Neuronal stem cell (in vitro differentiated cells): ENCODE results near the gene BANF2.
A peak's percentile ranks its signal among the peaks of the same experiment; 100 is the strongest.

Source experiments
- DNase-seq: peaks from one replicate; pipeline ENCODE4 v3.0.0-alpha.2; 2013; ENCODE audit warnings: low spot score
- H2AFZ ChIP-seq: one replicate; pipeline ENCODE4 v1.6.1; 2013; ENCODE audit warnings: mild to moderate bottlenecking, low read length, inconsistent platforms
- H2AK5ac ChIP-seq: 2 replicates; pipeline ENCODE4 v1.6.1; 2013; ENCODE audit warnings: low read depth, mild to moderate bottlenecking, inconsistent platforms, low read length, moderate library complexity, mixed read lengths
- H2BK120ac ChIP-seq: 2 replicates; pipeline ENCODE4 v1.6.1; 2013; ENCODE audit warnings: low read depth, mild to moderate bottlenecking, inconsistent platforms, low read length, moderate library complexity, mixed read lengths
- H2BK12ac ChIP-seq: one replicate; pipeline ENCODE4 v1.6.1; 2013; ENCODE audit warnings: low read length, inconsistent platforms
- H2BK15ac ChIP-seq: 2 replicates; pipeline ENCODE4 v1.6.1; 2013; ENCODE audit warnings: mild to moderate bottlenecking, low read length, inconsistent platforms, mixed read lengths
- H2BK5ac ChIP-seq: one replicate; pipeline ENCODE4 v1.6.1; 2013; ENCODE audit warnings: inconsistent platforms, mild to moderate bottlenecking, low read length, moderate library complexity
- H3K14ac ChIP-seq: one replicate; pipeline ENCODE4 v1.6.1; 2013; ENCODE audit warnings: low read length, inconsistent platforms
- H3K18ac ChIP-seq: 2 replicates; pipeline ENCODE4 v1.6.1; 2013; ENCODE audit warnings: low read length, inconsistent platforms
- H3K23ac ChIP-seq: 2 replicates; pipeline ENCODE4 v1.6.1; 2013; ENCODE audit warnings: low read depth, mild to moderate bottlenecking, mixed read lengths, low read length, inconsistent platforms; ENCODE audit not compliant: poor library complexity
- H3K27ac ChIP-seq: replicated peaks from 3 replicates; pipeline ENCODE4 v1.5.1; 2013; ENCODE audit warnings: low read length, inconsistent platforms
- H3K27me3 ChIP-seq, 3 experiments: 2 replicates each; pipeline ENCODE4 v1.6.1; 2013; ENCODE audit warnings: low read length in 3 of 3, mild to moderate bottlenecking in 2 of 3, inconsistent platforms in 1 of 3, low read depth in 1 of 3, mixed read lengths in 1 of 3, moderate library complexity in 1 of 3; ENCODE audit not compliant: control insufficient read depth in 3 of 3, insufficient read depth in 3 of 3
- H3K36me3 ChIP-seq, 2 donors: replicated peaks in 1 of 2; 2 replicates each; pipeline ENCODE4 v1.6.1; 2013; ENCODE audit warnings: low read length in 2 of 2; ENCODE audit not compliant: control insufficient read depth in 2 of 2, insufficient read depth in 2 of 2
- H3K4ac ChIP-seq: 2 replicates; pipeline ENCODE4 v1.6.1; 2013; ENCODE audit warnings: inconsistent platforms, mild to moderate bottlenecking, low read length, moderate library complexity
- H3K4me1 ChIP-seq, 2 donors: 1 replicate in 1 of 2; 2 replicates in 1 of 2; pipeline ENCODE4 v1.6.1; 2013; ENCODE audit warnings: low read length in 2 of 2, low read depth in 1 of 2; ENCODE audit not compliant: control insufficient read depth in 2 of 2, insufficient read depth in 1 of 2
- H3K4me2 ChIP-seq: one replicate; pipeline ENCODE4 v1.6.1; 2013; ENCODE audit warnings: mild to moderate bottlenecking, low read length, inconsistent platforms; ENCODE audit not compliant: insufficient read depth, poor library complexity, severe bottlenecking
- H3K4me3 ChIP-seq, 2 donors: 2 replicates each; pipeline ENCODE4 v1.5.1; 2013; ENCODE audit warnings: low read length in 2 of 2, mild to moderate bottlenecking in 2 of 2, inconsistent platforms in 1 of 2, moderate library complexity in 1 of 2
- H3K79me1 ChIP-seq: one replicate; pipeline ENCODE4 v1.6.1; 2013; ENCODE audit warnings: low read depth, mild to moderate bottlenecking, inconsistent platforms, low read length, moderate library complexity
- H3K9ac ChIP-seq: one replicate; pipeline ENCODE4 v1.6.1; 2013; ENCODE audit warnings: mild to moderate bottlenecking, low read depth, low read length, inconsistent platforms; ENCODE audit not compliant: poor library complexity
- H3K9me3 ChIP-seq, 2 donors: replicated peaks in 1 of 2; 2 replicates each; pipeline versions ENCODE3 to v1.6.1; 2013; ENCODE audit warnings: low read length in 2 of 2, mild to moderate bottlenecking in 2 of 2, inconsistent platforms in 1 of 2, low read depth in 1 of 2, mixed read lengths in 1 of 2, moderate library complexity in 1 of 2; ENCODE audit not compliant: control insufficient read depth in 2 of 2, insufficient read depth in 1 of 2
- H4K8ac ChIP-seq: one replicate; pipeline ENCODE4 v1.6.1; 2013; ENCODE audit warnings: low read depth, mild to moderate bottlenecking, inconsistent platforms, low read length, moderate library complexity
- H4K91ac ChIP-seq: one replicate; pipeline ENCODE4 v1.6.1; 2013; ENCODE audit warnings: low read length, low read depth, mild to moderate bottlenecking, inconsistent platforms; ENCODE audit not compliant: poor library complexity
- WGBS, 2 donors: extraction: QIAGEN DNeasy Blood & Tissue Kit; methylation state at CpG; one replicate each; pipeline ENCODE4 v1.1.7; 2013; ENCODE audit warnings: missing lambda C conversion rate in 2 of 2, mixed read lengths in 1 of 2; ENCODE audit not compliant: insufficient read length in 2 of 2, insufficient replicate concordance in 1 of 2; ENCODE audit errors: extremely low coverage in 2 of 2; 5-methylcytosine and 5-hydroxymethylcytosine counted together

BANF2 gene

GRCh38 chr20:17771206-17772004, 71.6 kb downstream of the BANF2 start:
- Histone ChIP-seq H4K8ac (no peak overlapping the region), H3K4me1 (no peaks in the 10 kb centered on the region), H3K9me3 (no peaks in the 10 kb centered on the region), H3K4me3 (no peak overlapping the region), H3K36me3 (no peaks in the 10 kb centered on the region), H2BK12ac (no peak overlapping the region), H2BK15ac (no peak overlapping the region), H3K14ac (no peak overlapping the region), H3K23ac (no peak overlapping the region), H2BK5ac (no peak overlapping the region), H3K27ac (no peak overlapping the region), H4K91ac (no peak overlapping the region), H3K79me1 (no peaks in the 10 kb centered on the region), H2AK5ac (no peak overlapping the region), H3K27me3 (peaks cover 0 to 3% (median 0%) of the 10 kb centered on the region in 3 experiments), H2BK120ac (no peak overlapping the region), H2AFZ (no peak overlapping the region), H3K4me2 (no peak overlapping the region), H3K9ac (no peak overlapping the region), H3K18ac (no peak overlapping the region), H3K4ac (no peak overlapping the region)
- DNase-seq = no peak
- no CpG with 5 or more reads among the region's 19 CpGs for WGBS, 2 donors

GRCh38 chr20:17772005-17772343, 72.2 kb downstream of the BANF2 start:
- no peak overlapping the region for H2BK12ac ChIP-seq
- H3K14ac ChIP-seq = no peak overlapping the region
- H3K27me3 ChIP-seq = peaks cover 0 to 3% (median 0%) of the 10 kb centered on the region in 3 experiments
- no peak overlapping the region for H2AK5ac ChIP-seq
- no peak overlapping the region for H4K91ac ChIP-seq
- no peaks in the 10 kb centered on the region for H3K4me1 ChIP-seq
- no peaks in the 10 kb centered on the region for H3K36me3 ChIP-seq
- no peak overlapping the region for H4K8ac ChIP-seq
- no peak overlapping the region for H3K9ac ChIP-seq
- H3K18ac ChIP-seq = no peak overlapping the region
- H2BK120ac ChIP-seq = no peak overlapping the region
- H3K4me2 ChIP-seq = no peak overlapping the region
- H3K4me3 ChIP-seq = no peak overlapping the region
- H3K27ac ChIP-seq = no peak overlapping the region
- no peak overlapping the region for H2BK5ac ChIP-seq
- H3K23ac ChIP-seq = no peak overlapping the region
- no peak overlapping the region for H2AFZ ChIP-seq
- WGBS, 2 donors = no CpG with 5 or more reads among the region's 3 CpGs
- H3K4ac ChIP-seq = no peak overlapping the region
- no peak for DNase-seq
- no peaks in the 10 kb centered on the region for H3K9me3 ChIP-seq
- H2BK15ac ChIP-seq = no peak overlapping the region
- no peaks in the 10 kb centered on the region for H3K79me1 ChIP-seq

DNA sequence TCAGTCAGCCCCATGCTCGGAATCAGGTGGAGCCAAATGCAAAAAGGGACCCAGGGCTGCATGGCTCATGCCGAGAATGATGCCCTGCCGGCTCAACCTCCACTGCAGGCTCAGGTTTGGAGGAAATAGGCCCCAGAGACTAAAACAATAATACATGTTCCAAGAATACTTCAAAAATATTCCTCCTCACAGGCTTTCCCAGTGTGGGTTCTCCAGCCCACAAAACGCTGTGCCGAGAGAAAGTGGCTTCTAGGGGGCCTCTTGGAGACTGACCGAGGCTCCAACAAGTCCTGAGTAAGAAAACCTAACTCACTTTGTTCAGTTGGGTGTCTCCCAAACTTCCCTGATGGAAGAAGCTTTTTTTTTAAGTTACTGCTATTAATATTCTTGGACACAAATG, 73.9 kb downstream of the BANF2 start:
- no CpG with 5 or more reads among the region's 6 CpGs for WGBS, 2 donors
- Histone ChIP-seq H3K23ac (no peak overlapping the region), H3K79me1 (no peaks in the 10 kb centered on the region), H4K8ac (no peak overlapping the region), H3K9me3 (peaks cover 0 to 5% of the 10 kb centered on the region in 2 donors), H2BK15ac (no peak overlapping the region), H3K4me3 (no peak overlapping the region), H2AFZ (no peak overlapping the region), H3K18ac (no peak overlapping the region), H3K27me3 (peaks cover 0 to 3% (median 0%) of the 10 kb centered on the region in 3 experiments), H3K36me3 (no peaks in the 10 kb centered on the region), H3K4me1 (no peaks in the 10 kb centered on the region), H3K27ac (no peak overlapping the region), H2AK5ac (no peak overlapping the region), H2BK12ac (no peak overlapping the region), H2BK120ac (no peak overlapping the region), H3K4ac (no peak overlapping the region), H3K9ac (no peak overlapping the region), H3K14ac (no peak overlapping the region), H2BK5ac (no peak overlapping the region), H3K4me2 (no peak overlapping the region), H4K91ac (no peak overlapping the region)
- no peak for DNase-seq

- Histone ChIP-seq H3K4ac (no peak overlapping the region), H4K8ac (peak overlapping the region; percentile 6), H3K9ac (no peak overlapping the region), H3K27me3 (peaks cover 0 to 3% (median 0%) of the 10 kb centered on the region in 3 experiments), H3K9me3 (peaks cover 0 to 5% of the 10 kb centered on the region in 2 donors), H3K18ac (no peak overlapping the region), H3K27ac (no peak overlapping the region), H3K4me1 (no peaks in the 10 kb centered on the region), H3K14ac (no peak overlapping the region), H3K4me2 (no peak overlapping the region), H3K79me1 (no peaks in the 10 kb centered on the region), H2BK5ac (no peak overlapping the region), H2AK5ac (no peak overlapping the region), H3K23ac (no peak overlapping the region), H2BK15ac (no peak overlapping the region), H3K4me3 (no peak overlapping the region), H2AFZ (no peak overlapping the region), H3K36me3 (no peaks in the 10 kb centered on the region), H4K91ac (no peak overlapping the region), H2BK12ac (no peak overlapping the region), H2BK120ac (no peak overlapping the region)
- WGBS, 2 donors = no CpG with 5 or more reads among the region's 5 CpGs
- no peak for DNase-seq
Measured at GRCh38 chr20:17775600-17775999, 75.8 kb downstream of the BANF2 start.
